GM20431 (cell line): ENCODE data around the gene GLT1D1.

Experiments
- in situ Hi-C: fragments of 300-500 bp; cut with MseI, MboI; formaldehyde crosslinking; loops from one replicate; pipeline ENCODE4 v1.15.0; 2020; ENCODE audit warnings: low sequenced_read_pairs; ENCODE audit not compliant: unreplicated experiment

GLT1D1 gene

DNA sequence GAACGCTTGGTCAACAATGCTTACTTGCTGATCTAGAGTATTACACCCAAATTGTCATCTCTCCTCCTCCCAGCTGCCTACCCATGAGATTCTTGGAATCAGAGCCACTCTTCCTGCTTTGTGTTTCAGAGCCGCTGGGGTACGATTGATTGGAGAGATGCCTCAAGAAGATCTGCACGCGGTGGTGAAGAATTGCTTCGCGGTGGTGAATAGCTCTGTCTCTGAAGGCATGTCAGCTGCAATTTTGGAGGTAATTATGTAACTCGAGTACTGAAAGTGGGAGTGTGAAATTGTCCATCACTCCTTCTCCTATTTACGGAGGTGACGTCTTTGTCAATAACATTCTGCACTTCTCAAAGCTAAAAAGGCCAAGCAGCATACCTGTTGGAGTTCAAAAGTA is 93.9 kb downstream of the GLT1D1 start:
- in situ Hi-C loops, result no loop called here

DNA sequence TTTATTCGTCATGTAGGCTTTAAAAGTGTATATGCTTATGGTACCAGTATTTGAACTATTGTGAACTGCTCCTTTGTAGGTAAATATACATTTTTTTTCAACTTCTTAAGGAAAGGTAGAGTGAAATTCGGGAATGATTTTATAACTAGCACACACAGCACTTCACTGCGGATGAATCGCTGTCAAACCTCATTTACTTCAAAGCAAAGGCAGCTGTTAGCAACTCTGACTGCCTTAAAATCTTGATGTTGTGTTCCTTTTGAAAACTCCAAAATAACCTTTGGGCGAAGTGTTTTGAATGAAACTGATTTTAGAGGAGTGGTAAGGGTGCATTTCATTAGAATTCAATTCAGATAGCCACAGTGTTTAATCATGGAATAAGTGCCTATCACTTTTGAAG is 95.8 kb downstream of the GLT1D1 start:
- in situ Hi-C loops, result no loop called here

DNA sequence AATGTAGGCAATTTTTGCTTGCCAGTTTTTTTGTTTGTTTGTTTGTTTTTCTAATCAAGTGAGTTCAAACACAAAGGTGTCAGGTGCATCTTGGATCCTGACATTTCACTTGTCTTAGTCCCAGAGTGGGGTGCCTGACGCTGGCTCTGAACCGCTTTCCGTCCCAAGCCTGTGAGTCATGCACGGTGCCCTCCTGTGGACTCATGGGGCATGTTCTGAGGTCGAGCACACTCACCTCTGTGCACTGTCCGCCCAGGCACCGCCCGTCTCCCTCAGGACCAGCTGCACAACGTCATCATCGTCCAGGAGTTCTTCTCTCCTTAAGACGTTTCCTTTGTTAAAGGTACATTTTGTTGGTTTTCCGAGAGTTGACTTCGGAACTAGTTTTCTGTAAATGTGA is 98.2 kb downstream of the GLT1D1 start:
- in situ Hi-C loops, result no loop called here

DNA sequence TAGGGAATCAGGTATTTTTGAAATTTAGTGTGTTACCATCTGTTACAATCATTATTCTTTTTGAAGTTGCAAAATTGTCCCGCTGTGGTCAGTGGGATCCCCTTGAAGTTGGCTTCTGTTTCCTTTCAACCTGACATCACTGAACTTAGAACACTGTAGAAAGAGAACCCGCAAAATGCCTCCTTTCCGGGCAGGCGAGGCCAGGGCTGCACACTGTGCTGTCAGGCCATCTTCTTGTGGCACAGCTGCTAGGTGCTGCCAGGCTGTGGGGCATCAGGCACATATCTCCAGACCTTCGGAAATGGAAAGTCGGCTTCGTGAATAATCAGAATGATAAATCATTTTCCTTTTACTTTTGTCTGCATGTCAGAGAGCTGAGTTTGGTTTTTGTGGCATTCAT is 103.5 kb downstream of the GLT1D1 start:
- in situ Hi-C loops, result no loop called here

DNA sequence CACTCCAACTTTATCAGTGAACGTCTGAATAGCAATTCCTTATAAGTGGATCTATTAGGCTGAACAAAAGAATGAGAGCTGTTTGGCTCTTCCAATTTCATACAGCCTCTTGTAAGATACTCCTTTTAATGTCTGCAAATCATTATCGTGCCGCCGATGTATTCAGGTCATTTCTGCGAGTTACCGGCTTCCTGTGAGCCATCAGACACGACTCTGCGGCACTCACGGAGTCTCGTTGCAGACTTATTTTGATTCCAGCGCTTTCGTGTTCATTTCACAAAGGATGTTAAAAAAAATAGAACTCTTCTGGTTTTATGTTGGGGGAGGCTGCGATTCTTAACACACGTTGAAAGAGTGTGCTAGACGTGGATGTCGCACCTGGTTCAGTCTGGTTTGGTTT is 106.6 kb downstream of the GLT1D1 start:
- in situ Hi-C loops, result no loop called here

DNA sequence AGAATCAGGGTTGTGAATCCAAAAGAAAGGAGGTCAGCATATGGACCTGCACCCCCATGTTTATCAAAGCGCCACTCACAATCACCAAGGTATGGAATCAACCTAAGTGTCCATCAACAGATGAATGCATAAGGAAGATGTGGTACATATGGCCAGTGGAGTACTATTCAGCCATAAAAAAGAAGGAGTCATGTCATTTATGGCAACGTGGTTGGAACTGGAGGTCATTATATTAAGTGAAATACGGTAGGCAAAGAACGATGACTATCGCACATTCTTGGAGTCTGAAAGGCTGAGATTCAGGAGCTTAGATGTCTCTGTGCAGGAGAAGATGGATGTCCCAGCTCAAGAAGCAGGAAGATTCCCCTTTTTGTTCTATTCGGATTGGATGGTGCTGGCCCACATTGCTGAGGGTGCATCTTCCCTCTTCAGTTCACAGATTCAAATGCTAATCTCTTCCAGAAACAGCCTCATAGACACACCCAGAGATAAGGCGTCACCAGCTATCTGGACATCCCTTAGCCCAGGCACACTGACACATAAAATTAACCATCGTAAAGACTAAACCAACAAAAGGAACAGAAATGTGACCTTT is 108.1 kb downstream of the GLT1D1 start:
- in situ Hi-C loops, result no loop called here

DNA sequence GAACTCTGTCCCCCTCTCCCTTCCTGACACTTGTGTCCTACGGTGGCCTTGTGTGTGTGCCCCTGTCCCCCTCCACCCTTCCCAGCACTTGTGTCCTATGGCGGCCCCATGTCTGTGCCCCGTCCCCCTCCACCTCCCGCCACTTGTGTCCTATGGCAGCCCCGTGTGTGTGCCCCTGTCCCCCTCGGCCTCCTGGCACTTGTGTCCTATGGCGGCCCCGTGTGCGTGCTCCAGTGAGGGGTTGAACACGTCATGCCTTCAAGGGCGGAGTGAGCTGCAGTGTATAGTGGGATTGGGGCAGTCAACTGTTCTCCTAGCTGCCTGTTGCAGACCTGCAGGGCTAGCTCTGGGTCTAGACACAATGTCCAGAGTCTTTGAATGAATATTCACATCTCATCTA is 108.7 kb downstream of the GLT1D1 start:
- in situ Hi-C loops, result no loop called here

DNA sequence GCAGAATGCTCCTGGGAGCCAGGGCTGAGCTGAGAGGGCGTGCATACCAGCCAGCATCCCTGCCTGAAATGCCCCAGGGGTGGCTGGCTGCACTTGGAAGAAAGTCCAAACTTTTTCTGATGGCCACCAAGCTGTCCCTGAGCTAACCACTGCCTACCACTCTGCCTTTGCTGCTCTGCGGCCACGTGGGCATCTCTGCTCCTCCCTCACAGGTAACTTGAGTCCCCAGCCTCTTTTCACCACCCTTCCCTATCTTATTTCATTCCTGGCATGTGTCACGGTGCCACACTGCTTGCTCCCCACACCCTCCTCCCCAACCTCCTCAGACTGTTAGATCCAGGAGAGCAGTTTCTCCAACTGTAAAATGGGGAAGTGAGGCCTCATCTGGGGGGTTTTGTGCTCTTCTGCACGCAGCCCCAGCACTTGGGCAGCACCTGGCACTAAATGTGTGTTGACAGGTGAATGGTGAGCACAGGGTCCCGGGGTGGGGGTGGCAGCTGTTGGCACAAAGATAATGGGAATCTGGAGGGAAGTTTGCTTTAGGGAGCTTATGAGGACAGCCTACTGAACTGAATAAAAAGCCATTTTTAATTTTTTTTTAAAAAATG is 113.0 kb downstream of the GLT1D1 start:
- in situ Hi-C loops, result no loop called here

DNA sequence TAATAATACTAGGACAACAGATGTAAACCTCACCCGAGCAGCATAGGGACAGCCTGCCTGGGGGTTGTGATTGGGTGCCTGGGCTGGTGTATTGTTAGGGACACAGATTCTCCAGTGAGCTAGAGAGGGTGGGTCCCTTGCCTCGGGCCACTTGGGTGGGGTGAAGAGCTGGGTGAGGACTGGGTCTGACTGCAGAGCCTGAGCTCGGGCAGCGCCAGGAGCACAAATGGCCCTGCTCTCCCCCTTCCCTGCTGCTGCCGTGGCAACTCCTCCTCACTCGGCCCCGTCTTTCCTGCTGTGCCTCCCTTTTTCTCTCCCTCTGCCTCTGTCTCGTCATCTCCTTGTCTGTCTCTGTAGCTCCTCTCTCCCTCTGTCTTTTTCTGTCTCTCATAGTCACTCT is 115.4 kb downstream of the GLT1D1 start:
- in situ Hi-C loops, result no loop called here

DNA sequence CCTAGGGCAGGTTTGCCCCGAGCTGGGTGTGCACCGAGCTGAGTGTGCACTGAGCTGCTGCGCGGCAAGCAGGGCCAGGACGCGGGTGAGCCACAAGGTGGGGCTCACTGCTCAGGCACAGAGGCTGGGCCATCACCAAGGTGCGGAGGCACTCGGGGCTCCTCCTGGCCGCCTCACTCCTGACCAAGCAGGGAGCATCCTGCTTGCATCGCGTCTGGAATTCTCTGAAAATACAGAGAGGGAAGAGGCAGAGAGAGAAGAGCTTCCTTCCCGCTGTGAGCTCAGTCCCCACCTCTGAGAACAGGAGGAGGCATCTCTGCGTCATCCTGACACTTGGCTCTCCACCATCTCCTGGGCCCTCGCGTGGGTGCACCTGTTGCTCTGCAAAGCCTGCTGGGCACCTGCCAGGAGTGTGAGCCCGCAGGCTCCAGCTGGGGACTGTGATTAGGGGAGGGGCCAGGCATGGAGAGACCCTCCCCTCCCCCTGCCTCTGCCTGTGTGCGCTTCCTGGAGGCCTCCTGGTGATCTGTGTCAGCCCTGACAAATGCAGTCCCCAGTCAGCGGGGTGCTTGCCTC is 116.3 kb downstream of the GLT1D1 start:
- in situ Hi-C loops, result no loop called here

DNA sequence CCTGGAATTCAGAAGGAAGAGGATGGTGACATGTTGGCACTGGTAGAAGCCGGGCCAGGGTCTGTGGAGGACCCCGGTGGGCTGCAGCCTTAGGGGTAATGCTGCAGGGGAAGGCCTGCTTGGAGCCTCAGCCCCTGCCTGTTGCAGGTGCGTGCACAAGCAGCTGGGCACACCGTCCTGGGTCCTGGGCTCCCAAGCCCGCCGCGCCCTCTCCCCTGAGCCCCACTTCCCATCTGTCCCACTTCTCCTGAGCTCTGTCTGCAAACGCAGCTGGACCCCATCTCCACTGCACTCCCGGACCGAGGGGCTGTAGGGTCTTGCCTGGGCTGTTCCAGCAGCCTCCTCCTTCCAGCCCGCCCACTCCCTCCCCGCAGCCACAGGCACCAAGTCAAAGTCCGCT is 116.8 kb downstream of the GLT1D1 start:
- in situ Hi-C loops, result no loop called here

DNA sequence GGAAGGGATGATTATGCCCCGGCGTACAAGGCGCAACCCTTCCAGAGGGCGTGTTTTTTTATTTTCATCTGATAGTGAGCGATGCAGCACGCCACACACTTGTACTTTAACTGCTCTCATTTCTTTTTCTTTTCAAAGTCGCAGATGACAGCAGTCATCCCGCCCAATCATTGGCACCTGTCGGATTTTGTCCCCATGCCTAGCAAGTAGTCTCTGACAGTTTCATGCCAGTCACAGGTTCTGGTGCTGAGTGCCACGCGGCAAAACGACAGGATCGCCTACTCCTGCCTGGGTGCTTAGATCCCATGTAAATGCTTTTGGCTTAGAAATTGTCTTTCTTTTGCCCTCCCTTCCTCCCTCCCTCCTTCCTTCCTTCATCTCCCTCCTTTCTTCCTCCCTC is 117.7 kb downstream of the GLT1D1 start:
- in situ Hi-C loops, result no loop called here

DNA sequence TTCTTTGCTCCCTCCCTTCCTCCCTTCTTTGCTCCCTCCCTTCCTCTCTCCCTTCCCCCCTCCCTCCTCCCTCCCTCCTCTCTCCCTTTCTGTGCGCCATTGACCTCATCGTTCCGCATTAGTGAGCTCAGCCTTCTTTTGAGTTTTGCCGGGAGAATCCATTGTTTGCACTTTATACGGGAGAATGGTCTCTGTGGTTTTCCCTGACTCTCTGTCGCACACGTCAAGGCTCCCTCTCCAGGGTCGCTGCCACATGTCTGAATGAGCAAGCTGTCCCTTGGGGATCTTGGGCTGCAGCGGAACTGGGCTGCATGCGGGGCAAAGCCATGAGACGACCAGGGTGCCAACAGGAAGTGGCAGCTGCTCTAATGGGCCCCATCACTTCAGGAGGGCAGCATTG is 118.5 kb downstream of the GLT1D1 start:
- in situ Hi-C loops, result no loop called here

DNA sequence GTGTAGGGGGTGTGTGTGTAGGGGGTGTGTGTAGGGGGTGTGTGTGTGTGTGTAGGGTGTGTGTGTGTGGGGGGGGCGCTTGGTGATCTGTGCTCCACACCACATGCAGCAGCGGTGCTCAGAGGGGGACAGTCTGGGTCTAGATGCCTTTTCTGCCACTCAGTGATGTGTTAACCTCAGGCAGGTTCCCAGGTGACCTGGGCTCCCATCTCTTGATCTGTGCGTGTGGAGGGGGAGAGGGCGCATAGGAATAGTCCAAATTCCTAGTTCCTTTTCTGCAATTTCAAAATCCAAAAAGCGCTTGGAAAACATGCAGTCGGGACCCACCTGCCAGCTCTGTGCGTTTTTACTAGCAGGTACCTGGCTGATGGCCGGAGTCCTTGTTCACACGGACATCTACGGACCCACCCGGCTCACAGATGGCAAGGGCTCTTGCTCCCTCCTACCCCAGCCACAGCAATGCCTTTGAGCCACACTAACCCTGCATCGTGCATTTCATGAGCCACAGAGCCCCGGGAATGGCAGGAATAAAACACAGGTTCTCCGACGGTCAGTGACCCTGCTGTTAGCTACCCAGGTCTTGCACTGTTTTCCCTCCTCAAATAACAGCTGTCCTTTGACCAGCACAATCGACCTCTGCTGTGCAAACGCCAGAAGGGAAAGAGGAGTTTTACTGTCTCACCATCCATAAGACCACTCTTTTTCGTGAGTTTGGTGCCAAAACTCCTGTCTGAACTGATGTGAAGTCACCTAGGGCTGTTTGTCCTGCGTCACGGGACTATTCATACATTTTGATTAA is 120.8 kb downstream of the GLT1D1 start:
- in situ Hi-C loops, result no loop called here

DNA sequence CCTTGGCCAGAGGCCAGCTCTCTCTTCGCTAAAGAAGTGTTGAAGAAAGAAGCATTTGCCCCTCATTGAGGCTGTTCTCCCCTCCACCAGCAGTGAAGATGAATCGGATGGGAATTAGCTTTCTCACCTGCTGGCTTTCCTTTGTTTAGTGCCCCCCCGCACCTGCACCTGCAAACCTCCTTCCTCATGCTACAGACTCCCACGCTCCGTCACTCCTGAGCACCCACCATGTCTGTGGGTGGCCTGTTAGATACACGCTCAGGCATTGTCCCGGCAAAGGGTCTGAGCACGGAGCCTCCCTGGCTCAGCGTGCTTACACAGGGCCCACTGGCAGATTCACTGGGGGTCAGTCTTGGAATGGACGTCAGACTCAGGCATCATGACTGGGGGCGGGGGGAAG is 121.6 kb downstream of the GLT1D1 start:
- in situ Hi-C loops, result no loop called here

DNA sequence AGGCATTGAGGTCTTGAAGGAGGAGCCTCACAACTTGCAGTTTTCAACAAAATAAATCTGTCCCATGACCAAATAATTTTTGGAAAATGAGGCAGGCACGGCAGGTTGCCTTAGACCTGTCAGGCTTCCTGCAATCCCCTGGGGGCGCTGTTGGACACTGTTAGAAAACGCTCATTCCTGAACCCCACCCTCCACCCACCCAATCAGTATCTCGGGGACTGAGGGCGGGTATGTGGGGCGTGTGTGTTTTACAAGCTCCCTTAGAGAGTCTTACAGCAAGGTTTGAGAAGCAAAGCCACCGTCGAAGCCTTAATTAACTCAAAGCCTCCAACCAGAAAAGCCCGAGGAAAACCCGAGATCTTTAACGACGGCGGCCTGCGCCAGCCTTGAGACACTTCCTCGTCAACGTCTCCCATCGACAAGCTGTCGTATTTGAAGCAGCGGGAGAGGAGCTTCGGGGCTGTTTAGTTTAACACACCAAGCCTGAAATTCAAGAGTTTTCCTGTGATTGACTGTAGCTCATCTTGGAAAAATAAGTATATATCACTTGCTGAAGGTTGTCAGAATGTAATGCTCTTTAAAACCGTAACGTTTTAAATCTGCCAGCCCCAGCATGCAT is 123.0 kb downstream of the GLT1D1 start:
- in situ Hi-C loops, result no loop called here

DNA sequence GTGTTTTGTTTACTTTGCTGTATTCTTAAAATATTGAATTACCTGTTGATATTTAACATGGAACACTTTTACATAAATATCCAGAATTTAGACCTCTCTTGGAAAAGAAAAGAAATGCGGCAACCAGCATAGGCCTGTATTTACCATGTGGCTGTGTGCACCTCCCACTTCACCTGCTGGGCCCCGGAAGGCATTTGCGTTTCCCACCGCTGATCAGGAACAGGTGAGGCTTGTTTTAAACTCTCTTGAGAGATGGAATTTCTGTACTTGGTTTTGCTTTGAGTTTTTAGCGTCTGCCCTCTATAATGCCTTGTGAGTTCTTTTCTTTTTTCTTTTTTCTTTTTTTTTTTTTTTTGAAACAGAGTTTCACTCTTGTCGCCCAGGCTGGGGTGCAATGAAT is 124.2 kb downstream of the GLT1D1 start:
- in situ Hi-C loops, result no loop called here

DNA sequence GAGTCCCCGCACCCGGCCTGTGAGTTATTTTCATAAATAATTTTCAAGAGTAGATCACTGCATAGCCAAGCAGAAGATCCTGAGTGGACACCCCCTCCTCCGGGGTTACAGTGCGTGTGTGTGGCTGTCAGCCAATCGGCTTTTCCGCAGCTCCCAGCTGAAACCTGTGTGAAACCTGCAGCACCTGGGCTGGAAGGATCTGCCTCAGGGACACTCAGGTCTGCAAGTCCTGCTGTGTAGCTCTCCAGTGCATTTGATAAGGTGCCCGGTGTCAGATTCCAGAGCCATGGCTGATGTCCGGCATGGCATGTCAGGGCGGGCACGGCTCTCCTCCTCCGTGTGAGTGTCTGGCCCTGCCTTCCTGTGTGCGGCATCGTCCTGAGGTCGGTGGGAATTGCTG is 124.8 kb downstream of the GLT1D1 start:
- in situ Hi-C loops, result no loop called here

DNA sequence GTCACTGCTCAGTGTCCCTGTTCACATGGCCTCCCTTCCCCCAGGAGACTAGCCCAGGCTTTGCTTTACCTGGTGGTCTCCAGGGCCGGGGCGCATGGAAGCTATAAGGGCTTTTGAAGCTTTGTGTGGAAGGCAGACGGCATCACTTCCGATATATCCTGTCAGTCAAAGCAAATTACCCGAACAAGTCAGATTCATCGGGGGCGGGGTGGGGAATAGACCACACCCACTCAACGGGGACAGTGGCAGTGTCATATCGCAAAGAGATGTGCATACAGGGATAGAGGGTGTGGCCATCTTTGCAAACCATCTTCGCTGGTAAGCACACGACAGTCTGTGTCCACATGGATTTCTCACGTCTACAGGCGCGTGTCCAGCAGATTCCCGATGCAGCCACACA is 127.3 kb downstream of the GLT1D1 start:
- in situ Hi-C loops, result no loop called here

DNA sequence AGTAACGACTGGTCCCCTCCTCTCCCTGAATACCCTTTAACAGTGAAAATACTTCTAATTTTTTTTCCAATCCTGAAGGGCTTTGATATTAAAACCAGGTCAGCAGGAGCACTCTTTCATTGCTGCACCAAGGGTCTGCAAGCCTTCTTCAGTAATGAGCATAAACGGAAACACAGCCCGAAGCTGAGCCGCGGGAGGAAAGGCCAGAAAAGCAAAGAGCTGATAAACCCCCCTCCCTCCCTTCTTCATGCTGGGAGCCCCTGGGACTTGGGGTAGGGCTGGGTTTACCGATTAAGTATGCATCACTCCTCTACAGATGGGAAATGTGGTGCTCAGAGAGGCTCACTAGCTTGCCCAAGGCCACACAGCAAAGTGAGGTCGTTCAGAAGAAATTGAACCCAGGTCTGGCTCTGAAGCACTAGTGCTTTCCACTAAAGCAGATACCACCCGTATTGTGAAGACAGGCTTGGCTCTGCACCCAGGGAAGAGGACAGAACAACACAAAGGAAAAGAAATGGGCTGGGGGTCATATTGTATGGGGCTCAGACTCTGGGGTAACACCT is 128.8 kb downstream of the GLT1D1 start:
- in situ Hi-C loops, result no loop called here

DNA sequence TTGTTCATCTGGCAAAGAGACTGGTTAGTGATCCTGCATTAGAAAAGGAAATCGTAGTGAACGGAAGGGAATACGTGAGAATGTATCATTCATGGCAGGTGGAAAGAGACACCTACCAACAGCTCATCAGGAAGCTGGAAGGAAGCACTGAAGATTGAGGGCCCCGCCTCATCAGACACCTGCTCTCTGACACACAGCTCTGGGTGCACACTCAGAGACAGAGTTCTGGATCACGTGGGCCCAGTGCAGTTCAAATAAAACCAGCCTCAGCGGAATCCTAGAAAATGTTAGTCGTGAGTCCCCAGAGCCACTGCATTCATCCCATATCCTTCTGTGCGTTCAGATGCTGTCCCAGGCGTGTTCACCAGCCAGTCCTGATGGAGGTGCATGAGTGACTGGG is 129.7 kb downstream of the GLT1D1 start:
- in situ Hi-C loops, result no loop called here
